Cerebellar nuclear complex (tissue), 1 donor: ENCODE data around the gene HOXB8.

Experiments
- DNase-seq, 2 experiments: peaks; one replicate each; lab custom pipeline; 2025; lab: John Stamatoyannopoulos, UW

The HOXB8 gene

GRCh38 chr17:48583708-48584222, 31.3 kb downstream of the HOXB8 start:
- DNase-seq, result no peak

GRCh38 chr17:48582750-48583069, 32.4 kb downstream of the HOXB8 start:
- DNase-seq, result no peak

GRCh38 chr17:48579760-48580554, 35.1 kb downstream of the HOXB8 start:
- DNase-seq, result no peak

GRCh38 chr17:48579471-48579759, 35.7 kb downstream of the HOXB8 start:
- no peak for DNase-seq

GRCh38 chr17:48578616-48579470, 36.2 kb downstream of the HOXB8 start:
- DNase-seq, result no peak

GRCh38 chr17:48577946-48578615, 37.0 kb downstream of the HOXB8 start, which contains the start of gene HOXB4:
Gene HOXB4 (minus strand): TSS chr17:48578350. CDS start chr17:48578319, 31 bp downstream.
- DNase-seq, result no peak

GRCh38 chr17:48577330-48577945, 37.7 kb downstream of the HOXB8 start:
- no peak for DNase-seq

- no peak for DNase-seq
Measured at GRCh38 chr17:48576479-48577309, 38.4 kb downstream of the HOXB8 start.

- no peak for DNase-seq
Measured at GRCh38 chr17:48575673-48576478, 39.2 kb downstream of the HOXB8 start.

GRCh38 chr17:48575066-48575582, 40.0 kb downstream of the HOXB8 start:
- DNase-seq, result no peak

GRCh38 chr17:48574505-48575065, 40.5 kb downstream of the HOXB8 start:
- no peak for DNase-seq

- no peak for DNase-seq
Measured at GRCh38 chr17:48571826-48572417, 43.2 kb downstream of the HOXB8 start.

GRCh38 chr17:48571024-48571818, 43.9 kb downstream of the HOXB8 start:
- no peak for DNase-seq

- no peak for DNase-seq
Measured at GRCh38 chr17:48570325-48571023, 44.6 kb downstream of the HOXB8 start.

GRCh38 chr17:48569674-48570324, 45.3 kb downstream of the HOXB8 start:
- DNase-seq, result no peak

- DNase-seq, result no peak
Measured at GRCh38 chr17:48569240-48569582, 45.9 kb downstream of the HOXB8 start.

- no peak for DNase-seq
Measured at GRCh38 chr17:48568499-48569239, 46.4 kb downstream of the HOXB8 start.
